Astrocyte (in vitro differentiated cells and primary cell): ENCODE results near the gene ZXDB. TPM values are rescaled to one million over a fixed set of nuclear protein-coding genes. Genes with fewer than 3 reads are reported as not detected.

ENCODE experiments used
- DNase-seq: peaks from one replicate; pipeline ENCODE4 v3.0.0-alpha.2; 2010; ENCODE audit warnings: low read depth
- FAIRE-seq: peaks from 2 replicates; lab custom pipeline; 2011; peaks lifted over from hg19 to GRCh38; lab: Jason Lieb, UNC
- H2AFZ ChIP-seq: 2 replicates; pipeline ENCODE4 v1.6.0; 2012; ENCODE audit warnings: low read depth, low read length, inconsistent platforms
- H3K27ac ChIP-seq: 2 replicates; pipeline ENCODE4 v1.5.1; 2011; ENCODE audit warnings: low read depth, low read length, inconsistent platforms
- H3K27me3 ChIP-seq: 2 replicates; pipeline ENCODE4 v1.6.0; 2011; ENCODE audit warnings: low read length, inconsistent platforms; ENCODE audit not compliant: insufficient read depth
- H3K36me3 ChIP-seq: 2 replicates; pipeline ENCODE4 v1.5.1; 2011; ENCODE audit warnings: low read length, inconsistent platforms; ENCODE audit not compliant: insufficient read depth
- H3K4me1 ChIP-seq: 2 replicates; pipeline ENCODE4 v1.5.1; 2011; ENCODE audit warnings: low read length, inconsistent platforms; ENCODE audit not compliant: insufficient read depth
- H3K4me2 ChIP-seq: 2 replicates; pipeline ENCODE4 v1.6.0; 2012; ENCODE audit warnings: low read length, inconsistent platforms
- H3K4me3 ChIP-seq: 2 replicates; pipeline ENCODE4 v1.5.1; 2011; ENCODE audit warnings: low read depth, mild to moderate bottlenecking, low read length, inconsistent platforms; ENCODE audit not compliant: insufficient read depth
- H3K79me2 ChIP-seq: 2 replicates; pipeline ENCODE4 v1.6.0; 2012; ENCODE audit warnings: mild to moderate bottlenecking, low read length, inconsistent platforms; ENCODE audit not compliant: insufficient read depth
- H3K9ac ChIP-seq: 2 replicates; pipeline ENCODE4 v1.6.0; 2012; ENCODE audit warnings: mild to moderate bottlenecking, low read length, inconsistent platforms
- H3K9me3 ChIP-seq: 2 replicates; pipeline ENCODE4 v1.5.1; 2012; ENCODE audit warnings: low read depth, mild to moderate bottlenecking, low read length, inconsistent platforms; ENCODE audit not compliant: insufficient read depth
- H4K20me1 ChIP-seq: 2 replicates; pipeline ENCODE4 v1.6.0; 2012; ENCODE audit warnings: low read length, inconsistent platforms; ENCODE audit not compliant: insufficient read depth
- H3K27ac Mint-ChIP-seq: one replicate; pipeline ENCODE4 v1.8.0; 2021; ENCODE audit warnings: mild to moderate bottlenecking, mixed read lengths; ENCODE audit not compliant: unreplicated experiment
- H3K27me3 Mint-ChIP-seq: one replicate; pipeline ENCODE4 v1.8.0; 2021; ENCODE audit warnings: low read depth, mixed read lengths; ENCODE audit not compliant: unreplicated experiment
- H3K36me3 Mint-ChIP-seq: one replicate; pipeline ENCODE4 v1.8.0; 2021; ENCODE audit warnings: low read depth, mixed read lengths; ENCODE audit not compliant: unreplicated experiment
- H3K4me1 Mint-ChIP-seq: one replicate; pipeline ENCODE4 v1.8.0; 2021; ENCODE audit warnings: low read depth, mixed read lengths; ENCODE audit not compliant: unreplicated experiment
- H3K4me3 Mint-ChIP-seq: one replicate; pipeline ENCODE4 v1.8.0; 2021; ENCODE audit warnings: mild to moderate bottlenecking, moderate library complexity, mixed read lengths; ENCODE audit not compliant: unreplicated experiment
- H3K9me3 Mint-ChIP-seq: one replicate; pipeline ENCODE4 v1.8.0; 2021; ENCODE audit warnings: mild to moderate bottlenecking, mixed read lengths; ENCODE audit not compliant: unreplicated experiment
- CTCF ChIP-seq: IDR thresholded peaks from 2 replicates; pipeline ENCODE4 v1.5.1; 2011; ENCODE audit warnings: low read depth, mild to moderate bottlenecking, inconsistent platforms, low read length, moderate library complexity; ENCODE audit not compliant: insufficient read depth
- EZH2 ChIP-seq: IDR thresholded peaks from 2 replicates; pipeline ENCODE4 v1.6.1; 2012; ENCODE audit warnings: mild to moderate bottlenecking, low read length, inconsistent platforms; ENCODE audit not compliant: insufficient read depth
- total RNA-seq: library from RNA; stranded (reverse); gene quantifications from 2 replicates; pipeline ENCODE4 v1.2.1, GENCODE V29; 2021

The ZXDB gene
- total RNA-seq, 1 donor from 2014 or later: 5.1 TPM

- H3K79me2 ChIP-seq: no peaks in the 10 kb centered on the region
- H3K4me3 ChIP-seq: no peak overlapping the region
- Mint-ChIP-seq H3K9me3 (no peaks in the 10 kb centered on the region), H3K27me3 (no peaks in the 10 kb centered on the region), H3K4me3 (no peak overlapping the region), H3K4me1 (no peaks in the 10 kb centered on the region), H3K36me3 (no peaks in the 10 kb centered on the region), H3K27ac (no peak overlapping the region)
- H3K36me3 ChIP-seq: no peaks in the 10 kb centered on the region
- no peak overlapping the region for H3K4me2 ChIP-seq
- H3K27me3 ChIP-seq: no peaks in the 10 kb centered on the region
- H3K4me1 ChIP-seq: no peaks in the 10 kb centered on the region
- H4K20me1 ChIP-seq: no peaks in the 10 kb centered on the region
- no peak overlapping the region for H2AFZ ChIP-seq
- H3K27ac ChIP-seq: no peak overlapping the region
- DNase-seq: no peak
- no peak overlapping the region for H3K9ac ChIP-seq
- no peaks in the 10 kb centered on the region for H3K9me3 ChIP-seq
- no peak for FAIRE-seq
- TF ChIP-seq CTCF: no peak
Measured at GRCh38 chrX:57640674-57641016, 48.8 kb downstream of the ZXDB start.

DNA sequence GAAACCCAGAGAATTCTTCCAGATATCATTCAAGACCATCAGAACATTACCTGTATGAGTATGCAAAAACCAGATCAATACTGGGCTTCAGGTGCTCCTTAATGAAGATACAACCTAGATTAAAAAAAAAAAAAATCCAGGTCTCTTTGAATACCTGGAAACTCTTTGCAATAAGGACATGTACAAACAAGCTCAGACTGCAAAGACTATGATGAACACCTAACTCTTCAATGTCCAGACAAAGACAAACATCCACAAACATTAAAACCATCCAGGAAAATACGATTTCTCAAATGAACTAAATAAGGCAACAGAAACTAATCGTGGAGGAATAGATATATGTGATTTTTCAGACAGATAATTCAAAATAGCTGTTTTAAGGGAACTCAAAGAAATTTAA is 49.5 kb downstream of the ZXDB start:
- Histone ChIP-seq H3K27me3 (no peaks in the 10 kb centered on the region), H3K36me3 (no peaks in the 10 kb centered on the region), H4K20me1 (no peaks in the 10 kb centered on the region), H3K79me2 (no peaks in the 10 kb centered on the region), H3K4me1 (no peaks in the 10 kb centered on the region), H3K9ac (no peak overlapping the region), H3K27ac (no peak overlapping the region), H3K4me2 (no peak overlapping the region), H2AFZ (no peak overlapping the region), H3K4me3 (no peak overlapping the region), H3K9me3 (no peaks in the 10 kb centered on the region)
- Mint-ChIP-seq H3K4me1 (no peaks in the 10 kb centered on the region), H3K27me3 (no peaks in the 10 kb centered on the region), H3K27ac (no peak overlapping the region), H3K36me3 (no peaks in the 10 kb centered on the region), H3K9me3 (no peaks in the 10 kb centered on the region), H3K4me3 (no peak overlapping the region)
- DNase-seq (no peak), FAIRE-seq (peak; percentile 37)
- no peak for TF ChIP-seq CTCF
- TF ChIP-seq EZH2: no peak

DNA sequence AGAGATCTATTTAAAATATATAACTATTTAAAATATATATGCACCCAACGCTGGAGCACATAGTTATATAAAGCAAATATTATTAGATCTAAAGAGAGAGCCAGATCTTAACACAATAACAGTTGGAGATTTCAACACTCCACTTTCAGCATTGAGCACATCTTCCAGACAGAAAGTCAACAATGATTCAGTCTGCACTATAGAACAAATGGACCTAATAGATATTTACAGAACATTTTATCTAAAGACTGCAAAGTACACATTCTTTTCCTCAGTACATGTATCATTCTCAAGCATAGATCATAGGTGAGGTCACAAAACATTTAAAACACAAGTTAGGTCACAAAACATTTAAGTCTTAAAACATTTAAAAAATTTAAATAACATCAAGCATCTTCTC is 51.9 kb downstream of the ZXDB start:
- no peak for DNase-seq
- Histone ChIP-seq H3K9ac (no peak overlapping the region), H4K20me1 (no peaks in the 10 kb centered on the region), H2AFZ (no peak overlapping the region), H3K4me2 (no peak overlapping the region), H3K4me1 (no peaks in the 10 kb centered on the region), H3K79me2 (no peaks in the 10 kb centered on the region), H3K9me3 (no peaks in the 10 kb centered on the region), H3K36me3 (no peaks in the 10 kb centered on the region), H3K27ac (no peak overlapping the region), H3K4me3 (no peak overlapping the region), H3K27me3 (no peaks in the 10 kb centered on the region)
- Mint-ChIP-seq H3K27ac (no peak overlapping the region), H3K4me1 (no peaks in the 10 kb centered on the region), H3K9me3 (no peaks in the 10 kb centered on the region), H3K27me3 (no peaks in the 10 kb centered on the region), H3K4me3 (no peak overlapping the region), H3K36me3 (no peaks in the 10 kb centered on the region)
- no peak for FAIRE-seq
- TF ChIP-seq CTCF (no peak), EZH2 (no peak)
